ENCODE measurements around the gene TRAPPC6A.

The TRAPPC6A gene

DNA sequence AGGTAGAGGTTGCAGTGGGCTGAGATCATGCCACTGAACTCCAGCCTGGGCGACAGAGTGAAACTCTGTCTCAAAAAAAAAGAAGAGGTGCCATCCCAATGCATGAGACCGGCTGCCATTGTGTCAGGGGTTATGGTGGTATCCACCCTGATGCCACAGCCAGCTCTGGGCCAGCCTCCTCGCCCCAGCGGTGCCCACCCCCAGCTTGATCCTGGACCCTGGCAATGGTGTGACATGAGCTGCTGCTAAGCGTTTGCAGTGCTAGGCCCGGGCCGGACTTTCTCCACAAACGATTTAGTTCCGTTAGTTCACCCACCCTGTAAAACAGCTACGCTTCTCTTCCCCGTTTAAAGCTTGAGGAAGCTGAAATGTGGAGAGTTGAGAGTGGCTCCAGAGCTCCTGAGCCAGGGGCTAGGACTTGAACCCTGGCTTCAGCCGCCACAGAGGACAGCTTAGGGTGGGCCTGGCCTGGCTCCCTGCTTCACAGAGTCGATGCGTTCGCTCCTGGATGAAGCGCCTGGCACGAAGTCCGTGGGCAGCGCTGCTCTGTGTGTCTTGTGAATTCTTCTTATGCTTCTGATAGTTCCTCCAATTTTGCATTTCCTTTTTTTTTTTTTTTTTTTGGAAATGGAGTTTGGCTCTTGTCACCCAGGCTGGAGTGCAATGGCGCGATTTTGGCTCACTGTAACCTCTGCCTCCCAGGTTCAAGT lies 42.7 kb downstream of the TRAPPC6A start:
- Histone ChIP-seq H3F3A (ENCODE audit: insufficient read depth, low read length) (no peaks in the 10 kb centered on the region), H3K27me3 (ENCODE audit: insufficient read depth, low read length) (no peaks in the 10 kb centered on the region), H2AFZ (ENCODE audit: low read length) (no peak overlapping the region), H3K36me3 (ENCODE audit: insufficient read depth, low read length) (no peaks in the 10 kb centered on the region), H3K9ac (ENCODE audit: low read length) (no peak overlapping the region; the same call in 1 of the 2 replicates), H3K4me2 (ENCODE audit: low read length) (no peak overlapping the region; the same call in 1 of the 2 replicates), H3K9me2 (ENCODE audit: low read depth, low read length) (no peaks in the 10 kb centered on the region), H3K4me3 (ENCODE audit: low read depth, low read length, poor library complexity, severe bottlenecking) (no peak overlapping the region), H3K4me1 (ENCODE audit: insufficient read depth, low read length, severe bottlenecking) (peaks cover 61% of the 10 kb centered on the region), H3K9me3 (ENCODE audit: low read length) (no peaks in the 10 kb centered on the region), H3K27ac (ENCODE audit: low read depth, low read length, poor library complexity, severe bottlenecking) (peak overlapping the region; percentile 74), H4K20me1 (ENCODE audit: insufficient read depth, low read length) (no peaks in the 10 kb centered on the region), H3K79me2 (ENCODE audit: insufficient read depth, low read length) (no peaks in the 10 kb centered on the region)
- TF ChIP-seq EZH2 (IDR thresholded peaks at IDR 0.05; ENCODE audit: borderline replicate concordance, low read length) (no peak), CTCF (IDR thresholded peaks at IDR 0.05; ENCODE audit: low read length) (no peak)

DNA sequence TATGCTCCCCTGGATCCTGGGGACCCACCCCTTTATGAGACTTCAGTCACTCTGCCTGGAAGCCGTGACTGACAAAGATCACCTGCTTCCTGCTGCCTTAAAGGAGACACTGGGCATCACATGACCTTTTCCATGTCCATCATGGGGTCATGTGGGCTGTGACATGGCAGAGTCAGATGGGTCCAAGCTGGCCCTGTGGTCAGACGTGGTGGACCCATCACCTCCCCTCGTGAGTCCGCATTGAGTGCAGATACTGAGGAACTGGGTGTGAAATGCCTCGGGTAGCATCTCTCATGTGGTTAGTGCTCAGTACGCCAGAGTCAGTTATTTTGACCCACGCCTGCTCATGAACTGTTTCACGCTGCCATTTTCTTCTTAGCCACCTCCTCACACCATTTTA lies 44.4 kb downstream of the TRAPPC6A start:
- no peaks in the 10 kb centered on the region for H3K36me3 ChIP-seq (ENCODE audit: insufficient read depth, low read length)
- H3K27me3 ChIP-seq (ENCODE audit: insufficient read depth, low read length) = no peaks in the 10 kb centered on the region
- no peaks in the 10 kb centered on the region for H4K20me1 ChIP-seq (ENCODE audit: insufficient read depth, low read length)
- TF ChIP-seq CTCF (IDR thresholded peaks at IDR 0.05; ENCODE audit: low read length) = no peak
- TF ChIP-seq EZH2 (IDR thresholded peaks at IDR 0.05; ENCODE audit: borderline replicate concordance, low read length) = no peak
- no peaks in the 10 kb centered on the region for H3K79me2 ChIP-seq (ENCODE audit: insufficient read depth, low read length)
- no peak overlapping the region for H2AFZ ChIP-seq (ENCODE audit: low read length)
- peak overlapping the region; percentile 74 for H3K27ac ChIP-seq (ENCODE audit: low read depth, low read length, poor library complexity, severe bottlenecking)
- no peak overlapping the region for H3K9ac ChIP-seq (ENCODE audit: low read length)
- no peaks in the 10 kb centered on the region for H3F3A ChIP-seq (ENCODE audit: insufficient read depth, low read length)
- H3K9me3 ChIP-seq (ENCODE audit: low read length) = no peaks in the 10 kb centered on the region
- no peak overlapping the region for H3K4me2 ChIP-seq (ENCODE audit: low read length)
- no peaks in the 10 kb centered on the region for H3K9me2 ChIP-seq (ENCODE audit: low read depth, low read length)
- H3K4me3 ChIP-seq (ENCODE audit: low read depth, low read length, poor library complexity, severe bottlenecking) = no peak overlapping the region
- H3K4me1 ChIP-seq (ENCODE audit: insufficient read depth, low read length, severe bottlenecking) = peaks cover 59% of the 10 kb centered on the region

DNA sequence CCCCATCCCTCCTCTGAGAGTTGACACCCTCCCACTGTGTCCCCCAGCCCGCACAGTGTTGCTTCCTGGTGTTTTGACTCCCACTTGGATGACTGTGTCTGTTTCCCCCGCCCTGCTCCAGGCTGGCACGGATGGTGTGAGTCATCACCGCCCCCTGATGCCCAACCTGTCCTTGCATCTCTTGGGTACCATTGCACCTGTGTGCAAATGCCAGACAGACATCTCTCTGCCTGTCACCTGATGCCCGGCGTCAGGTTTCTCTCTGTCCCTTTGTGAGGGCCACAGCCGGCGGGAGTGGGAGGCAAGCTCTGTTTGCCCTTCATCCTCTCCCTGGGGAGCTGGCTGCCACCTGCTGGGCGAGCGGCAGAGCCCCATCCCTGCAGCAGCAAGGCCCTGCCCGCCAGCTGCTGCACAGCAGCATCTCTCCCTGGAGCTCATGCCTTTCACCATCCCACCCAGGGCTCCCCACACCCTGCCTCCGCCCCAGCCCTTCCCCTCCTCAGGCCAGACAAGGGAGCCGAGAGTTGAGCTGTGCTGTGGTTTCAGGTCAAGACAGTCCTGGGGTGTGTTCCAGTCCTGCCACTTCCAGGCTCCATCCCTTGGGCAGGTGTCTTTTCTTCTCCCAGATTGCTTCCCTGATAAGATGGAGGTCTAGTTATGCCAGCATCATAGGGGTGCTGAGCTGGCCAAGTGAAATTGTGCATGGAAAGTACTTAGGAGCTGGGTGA lies 47.0 kb downstream of the TRAPPC6A start:
- no peaks in the 10 kb centered on the region for H3K27me3 ChIP-seq (ENCODE audit: insufficient read depth, low read length)
- no peak overlapping the region; the same call in 1 of the 2 replicates for H3K9ac ChIP-seq (ENCODE audit: low read length)
- H3K36me3 ChIP-seq (ENCODE audit: insufficient read depth, low read length) = peaks cover 4% of the 10 kb centered on the region; the same call in 1 of the 2 replicates
- 0 out of 2 replicates have a peak, but pooled peaks cover 4% of the 10 kb centered on the region for H3K79me2 ChIP-seq (ENCODE audit: insufficient read depth, low read length)
- H3K27ac ChIP-seq (ENCODE audit: low read depth, low read length, poor library complexity, severe bottlenecking) = peak overlapping the region; percentile 47
- no peaks in the 10 kb centered on the region for H3K9me2 ChIP-seq (ENCODE audit: low read depth, low read length)
- H3K4me1 ChIP-seq (ENCODE audit: insufficient read depth, low read length, severe bottlenecking) = peaks cover 33% of the 10 kb centered on the region
- H3K4me3 ChIP-seq (ENCODE audit: low read depth, low read length, poor library complexity, severe bottlenecking) = no peak overlapping the region
- H3K9me3 ChIP-seq (ENCODE audit: low read length) = no peaks in the 10 kb centered on the region
- TF ChIP-seq CTCF (IDR thresholded peaks at IDR 0.05; ENCODE audit: low read length) (peak; percentile 67), EZH2 (IDR thresholded peaks at IDR 0.05; ENCODE audit: borderline replicate concordance, low read length) (no peak)
- H3K4me2 ChIP-seq (ENCODE audit: low read length) = no peak overlapping the region; the same call in 1 of the 2 replicates
- no peaks in the 10 kb centered on the region for H3F3A ChIP-seq (ENCODE audit: insufficient read depth, low read length)
- no peak overlapping the region for H2AFZ ChIP-seq (ENCODE audit: low read length)
- no peaks in the 10 kb centered on the region for H4K20me1 ChIP-seq (ENCODE audit: insufficient read depth, low read length)

Data from OCI-LY1 (cell line).